Thyroid gland (tissue), 4 donors: ENCODE measurements around the gene FAAP100. TPM values are rescaled to one million over a fixed set of nuclear protein-coding genes. Genes with fewer than 3 reads are reported as not detected.
A peak's percentile ranks its signal among the peaks of the same experiment; 100 is the strongest.

Experiments used
- DNase-seq, 2 donors: peaks; one replicate each; pipeline ENCODE4 v3.0.0-alpha.2; 2019
- H3K27ac ChIP-seq, 3 donors: fragments of 200-600 bp; sonication (generic); 1 replicate in 2 of 3; 2 replicates in 1 of 3; pipeline ENCODE4 v1.5.1; 2016 to 2019; ENCODE audit warnings: mild to moderate bottlenecking in 1 of 3, moderate library complexity in 1 of 3
- H3K27me3 ChIP-seq: fragments of 200-600 bp; sonication (generic); one replicate; pipeline ENCODE4 v1.5.1; 2019
- H3K36me3 ChIP-seq, 2 donors: fragments of 200-600 bp; sonication (generic); one replicate each; pipeline ENCODE4 v1.5.1; 2016 to 2019
- H3K4me1 ChIP-seq, 2 donors: fragments of 200-600 bp; sonication (generic); one replicate each; pipeline ENCODE4 v1.5.1; 2017 to 2019
- H3K4me3 ChIP-seq, 3 donors: fragments of 200-600 bp; sonication (generic); replicated peaks in 1 of 3; 1 replicate in 2 of 3; 2 replicates in 1 of 3; pipeline ENCODE4 v1.5.1; 2016; ENCODE audit warnings: mild to moderate bottlenecking in 1 of 3
- H3K9me3 ChIP-seq: fragments of 200-600 bp; sonication (generic); one replicate; pipeline ENCODE4 v1.5.1; 2017
- CTCF ChIP-seq, 6 experiments: fragments of 200-600 bp in 3 of 6; fragments of 450-650 bp in 3 of 6; sonication (generic) in 3 of 6; IDR thresholded peaks; one replicate each; pipeline ENCODE4 v1.5.1; 2016 to 2019; ENCODE audit warnings: antibody characterized with exemption in 6 of 6, mild to moderate bottlenecking in 2 of 6, inconsistent platforms in 1 of 6, moderate library complexity in 1 of 6
- POLR2A ChIP-seq, 2 donors: fragments of 450-650 bp; IDR thresholded peaks; one replicate each; pipeline ENCODE4 v1.6.1; 2017; ENCODE audit warnings: antibody characterized with exemption in 2 of 2, mild to moderate bottlenecking in 2 of 2, moderate library complexity in 1 of 2
- WGBS, 2 donors: methylation state at CpG; one replicate each; pipeline ENCODE4 v1.1.5; 2017; 5-methylcytosine and 5-hydroxymethylcytosine counted together
- intact Hi-C: fragments of 100-400 bp; cut with DNase I; formaldehyde crosslinking; loops from one replicate; pipeline ENCODE4 v1.15.1; 2023
- total RNA-seq, 4 donors: library from RNA; depleted of rRNA; stranded (reverse); fragments of >200 nt; gene quantifications; one replicate each; pipeline ENCODE4 v1.2.3, GENCODE V29; 2016

Gene FAAP100
- total RNA-seq, 4 donors from 2014 or later: 24.1 to 35.2 (median 31.0) TPM

- Histone ChIP-seq H3K36me3 (no peaks in the 10 kb centered on the region), H3K27me3 (no peaks in the 10 kb centered on the region), H3K4me1 (no peaks in the 10 kb centered on the region), H3K27ac (no peak overlapping the region), H3K4me3 (no peak overlapping the region), H3K9me3 (no peaks in the 10 kb centered on the region)
- no peak for TF ChIP-seq POLR2A (IDR thresholded peaks at IDR 0.05)
- TF ChIP-seq CTCF (IDR thresholded peaks at IDR 0.05): no peak
- intact Hi-C loops: no loop called here
- DNase-seq: no peak
- WGBS, 2 donors: 65 to 66% methylated on average over 10 to 12 of the region's 12 CpGs
These were observed 49.6 kb downstream of the FAAP100 start for GRCh38 chr17:81502471-81503017.

GRCh38 chr17:81500047-81500446 lies 52.1 kb downstream of the FAAP100 start:
- Histone ChIP-seq H3K27ac (no peak overlapping the region), H3K9me3 (no peaks in the 10 kb centered on the region), H3K4me1 (no peaks in the 10 kb centered on the region), H3K27me3 (no peaks in the 10 kb centered on the region), H3K4me3 (no peak overlapping the region), H3K36me3 (no peaks in the 10 kb centered on the region)
- DNase-seq: no peak
- intact Hi-C loops: no loop called here
- WGBS, 2 donors: 54 to 68% methylated on average over 6 to 7 of the region's 7 CpGs
- TF ChIP-seq CTCF (IDR thresholded peaks at IDR 0.05) (no peak), POLR2A (IDR thresholded peaks at IDR 0.05) (no peak)

GRCh38 chr17:81499601-81499970 lies 52.6 kb downstream of the FAAP100 start:
- no peak for TF ChIP-seq POLR2A (IDR thresholded peaks at IDR 0.05)
- no peak for TF ChIP-seq CTCF (IDR thresholded peaks at IDR 0.05)
- Histone ChIP-seq H3K4me1 (no peaks in the 10 kb centered on the region), H3K36me3 (no peaks in the 10 kb centered on the region), H3K9me3 (no peaks in the 10 kb centered on the region), H3K27me3 (no peaks in the 10 kb centered on the region), H3K4me3 (no peak overlapping the region), H3K27ac (no peak overlapping the region)
- WGBS, 2 donors: 66 to 100% methylated on average over 2 to 5 of the region's 12 CpGs
- no peak for DNase-seq
- intact Hi-C loops: no loop called here

- Histone ChIP-seq H3K9me3 (no peaks in the 10 kb centered on the region), H3K4me3 (no peak overlapping the region), H3K27me3 (no peaks in the 10 kb centered on the region), H3K36me3 (no peaks in the 10 kb centered on the region), H3K27ac (no peak overlapping the region), H3K4me1 (no peaks in the 10 kb centered on the region)
- no peak for DNase-seq
- intact Hi-C loops: no loop called here
- TF ChIP-seq CTCF (IDR thresholded peaks at IDR 0.05) (no peak), POLR2A (IDR thresholded peaks at IDR 0.05) (no peak)
- WGBS, 2 donors: 64 to 81% methylated on average over 45 to 60 of the region's 64 CpGs
These were observed 53.1 kb downstream of the FAAP100 start for GRCh38 chr17:81498953-81499600.

- TF ChIP-seq POLR2A (IDR thresholded peaks at IDR 0.05) (no peak), CTCF (IDR thresholded peaks at IDR 0.05) (no peak)
- Histone ChIP-seq H3K9me3 (no peaks in the 10 kb centered on the region), H3K4me1 (peaks cover 14 to 28% of the 10 kb centered on the region in 2 donors), H3K4me3 (no peak overlapping the region), H3K27ac (no peak overlapping the region), H3K27me3 (no peaks in the 10 kb centered on the region), H3K36me3 (no peaks in the 10 kb centered on the region)
- WGBS, 2 donors: 39 to 40% methylated on average over 7 to 8 of the region's 8 CpGs
- intact Hi-C loops: no loop called here
- DNase-seq: peak; percentile 31 to 50
These were observed 57.4 kb downstream of the FAAP100 start for GRCh38 chr17:81494626-81495377.
